ENCODE data around the gene CCDC57. TPM values are rescaled to one million over a fixed set of nuclear protein-coding genes. Genes with fewer than 3 reads are reported as not detected.

Gene CCDC57
- total and polyA plus RNA-seq, 2 of the 4 experiments (the other 2 are of a cell fraction): 7.3 to 31.3 TPM

DNA sequence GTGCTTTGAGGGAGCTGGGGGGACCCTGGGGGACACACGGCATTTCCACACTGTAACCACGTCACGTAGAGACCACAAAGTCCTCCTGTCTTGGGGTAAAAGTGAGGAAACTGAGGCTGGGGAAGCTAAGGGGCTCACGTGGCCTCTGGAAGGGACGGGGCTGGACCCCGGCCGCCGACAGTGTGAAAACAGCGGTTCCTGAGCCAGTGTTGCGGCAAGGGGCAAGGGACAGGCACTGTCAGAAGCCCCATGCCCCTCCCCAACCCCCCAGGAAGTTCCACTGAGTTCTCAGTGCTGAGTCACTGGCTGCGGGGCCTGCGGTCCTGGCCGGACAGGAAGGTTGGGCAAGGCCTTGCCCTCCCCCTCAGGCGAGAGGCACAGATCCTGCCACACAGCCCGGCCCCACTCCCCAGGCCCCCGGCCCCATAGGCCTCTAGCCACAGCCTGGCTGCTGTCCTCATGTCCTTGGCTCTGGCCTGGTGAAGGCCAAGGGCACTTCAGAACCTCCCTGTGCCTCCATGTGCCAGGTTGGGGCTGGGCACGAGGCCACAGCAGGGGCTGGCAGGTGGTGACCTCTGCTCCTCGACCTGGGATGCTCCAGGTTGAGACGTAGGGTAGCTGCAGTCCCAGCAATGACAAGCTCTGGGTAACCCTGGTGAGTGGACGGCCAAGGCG lies 5.0 kb upstream of the CCDC57 start:
- peak overlapping the region; percentile 100 for H3K14ac ChIP-seq (replicated peaks; ENCODE audit: low read depth, low read length)
- H4K8ac ChIP-seq (ENCODE audit: low read depth in 2 of 2, low read length in 2 of 2): peak overlapping the region; percentile 98 to 100
- peak overlapping the region; percentile 100 for H4K5ac ChIP-seq (ENCODE audit: low read depth, low read length)
- CTCF ChIA-PET: no interaction called here
- peaks cover 18 to 73% of the 10 kb centered on the region in 2 experiments; a peak in 3 of 4 replicates for H3K79me1 ChIP-seq (ENCODE audit: low read depth in 1 of 2, low read length in 2 of 2)
- WGBS, 2 experiments (ENCODE audit: extremely low coverage in 2 of 2, insufficient read length in 1 of 2): 0% methylated on average over 4 of the region's 21 CpGs; no CpG with 5 or more reads in 1 of the 2 experiments
- peak overlapping the region; percentile 96 for H3K56ac ChIP-seq (ENCODE audit: extremely low read depth, insufficient read depth, low read length)
- H4K91ac ChIP-seq (ENCODE audit: insufficient read depth, low read depth, low read length): peak overlapping the region; percentile 100
- dilution Hi-C loops (cut with HindIII; ENCODE audit: low sequenced_read_pairs, unreplicated experiment) (no loop called here), in situ Hi-C loops (cut with MboI; ENCODE audit: low sequenced_read_pairs) (no loop called here), intact Hi-C loops (cut with micrococcal nuclease) (loop anchor here (2.0 kb wide), 1 partner anchor 13 kb away; no protein-coding TSS in a partner anchor)
- peak overlapping the region; percentile 100 for H2BK15ac ChIP-seq (ENCODE audit: low read depth, low read length)
- DNase-seq: peak; percentile 90
- POLR2A ChIA-PET (ENCODE audit: unreplicated experiment): no interaction called here
- peak; percentile 82 for TF ChIP-seq FOS (IDR thresholded peaks at IDR 0.05; ENCODE audit: low read depth, low read length)
- peak; percentile 82; the same call in 1 of the 2 replicates for TF ChIP-seq NFE2L2 (IDR thresholded peaks at IDR 0.05; ENCODE audit: low read depth, low read length)
- TF ChIP-seq CTCF (conservative IDR thresholded peaks at IDR 0.05; ENCODE audit: low read depth, low read length): no peak
- TF ChIP-seq CEBPB (IDR thresholded peaks at IDR 0.05; ENCODE audit: low read depth, low read length): peak; percentile 92
- peak; percentile 89 for TF ChIP-seq MAZ (IDR thresholded peaks at IDR 0.05; ENCODE audit: borderline replicate concordance, low read depth, low read length)
- peak overlapping the region; percentile 100 for H3K18ac ChIP-seq (ENCODE audit: low read depth, low read length)
- peak overlapping the region; percentile 100 for H3K27ac ChIP-seq (ENCODE audit: insufficient read depth, low read length)
- no peaks in the 10 kb centered on the region for H3K27me3 ChIP-seq (ENCODE audit: control insufficient read depth, insufficient read depth, low read length)
- no peak overlapping the region for H3K4me3 ChIP-seq (ENCODE audit: insufficient read depth, low read depth, low read length)
- H3K4ac ChIP-seq (ENCODE audit: low read depth, low read length): peak overlapping the region; percentile 100
- peak; percentile 62 for ATAC-seq (ENCODE audit: low read depth)
- peak overlapping the region; percentile 98 for H3K9ac ChIP-seq (ENCODE audit: low read depth, low read length)
- H3K23ac ChIP-seq (ENCODE audit: low read depth, low read length): peak overlapping the region; percentile 100
- no peaks in the 10 kb centered on the region for H4K20me1 ChIP-seq (ENCODE audit: insufficient read depth, low read length)
- peak overlapping the region; percentile 100 for H2BK20ac ChIP-seq (ENCODE audit: low read depth, low read length)
- peaks cover 34% of the 10 kb centered on the region for H3K9me1 ChIP-seq (ENCODE audit: insufficient read depth, low read length)
- H2AFZ ChIP-seq (replicated peaks; ENCODE audit: low read length, poor library complexity): peak overlapping the region; percentile 88
- peak overlapping the region; percentile 100 for H2BK120ac ChIP-seq (ENCODE audit: low read depth, low read length)
- no TSS peak for BruUV-seq (replicated peaks)
- no peaks in the 10 kb centered on the region for H3K36me3 ChIP-seq (ENCODE audit: control insufficient read depth, insufficient read depth, low read length)
- H3K4me2 ChIP-seq (ENCODE audit: low read depth, low read length): peak overlapping the region; percentile 81
- peak overlapping the region; percentile 100 for H2BK5ac ChIP-seq (ENCODE audit: low read depth, low read length, poor library complexity, severe bottlenecking)
- peak overlapping the region; percentile 100 for H2AK5ac ChIP-seq (ENCODE audit: low read depth, low read length)
- peak overlapping the region; percentile 100 for H2AK9ac ChIP-seq (replicated peaks; ENCODE audit: low read depth, low read length, poor library complexity)
- H3K4me1 ChIP-seq (ENCODE audit: control insufficient read depth, insufficient read depth, low read length): peaks cover 46% of the 10 kb centered on the region
- no peaks in the 10 kb centered on the region for H3K9me3 ChIP-seq (ENCODE audit: control insufficient read depth, insufficient read depth, low read length)

Data from IMR-90 (cell line).